H9 (cell line): ENCODE measurements around the gene ADGRD1. TPM values are rescaled to one million over a fixed set of nuclear protein-coding genes. Genes with fewer than 3 reads are reported as not detected.
A peak's percentile ranks its signal among the peaks of the same experiment; 100 is the strongest.
"Not testable (repeated sequence)": the region's sequence is repeated elsewhere in the genome, so short reads cannot be mapped to it uniquely, and the experiment has no call there.

ENCODE experiments used
- DNase-seq: peaks from one replicate; pipeline ENCODE4 v3.0.0-alpha.2; 2017
- H2AFZ ChIP-seq: one replicate; pipeline ENCODE4 v1.6.1; 2013; ENCODE audit warnings: mild to moderate bottlenecking, low read length, control low read depth, moderate library complexity
- H2AK5ac ChIP-seq: 2 replicates; pipeline ENCODE4 v1.6.1; 2013; ENCODE audit warnings: low read length, control low read depth, mixed read lengths; ENCODE audit not compliant: insufficient read length
- H2BK120ac ChIP-seq: one replicate; pipeline ENCODE4 v1.6.1; 2013; ENCODE audit warnings: low read depth, mild to moderate bottlenecking, low read length, control low read depth, inconsistent platforms; ENCODE audit not compliant: poor library complexity, severe bottlenecking
- H2BK12ac ChIP-seq: 2 replicates; pipeline ENCODE4 v1.6.1; 2013; ENCODE audit warnings: low read length, control low read depth, mixed read lengths, low read depth; ENCODE audit not compliant: insufficient read length
- H2BK15ac ChIP-seq: 2 replicates; pipeline ENCODE4 v1.6.1; 2013; ENCODE audit warnings: low read depth, low read length, control low read depth
- H2BK20ac ChIP-seq: one replicate; pipeline ENCODE4 v1.6.1; 2013; ENCODE audit warnings: low read depth, mild to moderate bottlenecking, low read length, control low read depth, inconsistent platforms; ENCODE audit not compliant: poor library complexity, severe bottlenecking
- H2BK5ac ChIP-seq: 2 replicates; pipeline ENCODE4 v1.6.1; 2013; ENCODE audit warnings: low read length, control low read depth, mixed read lengths; ENCODE audit not compliant: insufficient read length
- H3K14ac ChIP-seq: 2 replicates; pipeline ENCODE4 v1.6.1; 2013; ENCODE audit warnings: low read length, control low read depth; ENCODE audit not compliant: insufficient read depth
- H3K18ac ChIP-seq: 2 replicates; pipeline ENCODE4 v1.6.1; 2013; ENCODE audit warnings: low read depth, mild to moderate bottlenecking, mixed read lengths, low read length, control low read depth; ENCODE audit not compliant: insufficient read length
- H3K23ac ChIP-seq: 2 replicates; pipeline ENCODE4 v1.6.1; 2013; ENCODE audit warnings: low read length, control low read depth, mixed read lengths, low read depth; ENCODE audit not compliant: insufficient read length
- H3K23me2 ChIP-seq: 2 replicates; pipeline ENCODE4 v1.6.1; 2013; ENCODE audit warnings: low read depth, mild to moderate bottlenecking, mixed read lengths, low read length, control low read depth; ENCODE audit not compliant: insufficient read length, poor library complexity, severe bottlenecking
- H3K27ac ChIP-seq: 2 replicates; pipeline ENCODE4 v1.5.1; 2013; ENCODE audit warnings: low read length, control low read depth, mixed read lengths, low read depth; ENCODE audit not compliant: insufficient read length
- H3K27me3 ChIP-seq: 2 replicates; pipeline ENCODE4 v1.6.1; 2013; ENCODE audit warnings: low read length, control low read depth, inconsistent platforms; ENCODE audit not compliant: insufficient read depth
- H3K4ac ChIP-seq: 2 replicates; pipeline ENCODE4 v1.6.1; 2013; ENCODE audit warnings: low read depth, mild to moderate bottlenecking, control low read depth, inconsistent platforms, low read length, moderate library complexity
- H3K4me1 ChIP-seq: 2 replicates; pipeline ENCODE4 v1.6.1; 2013; ENCODE audit warnings: low read length, control low read depth, inconsistent platforms; ENCODE audit not compliant: insufficient read depth
- H3K4me2 ChIP-seq: 2 replicates; pipeline ENCODE4 v1.6.1; 2013; ENCODE audit warnings: low read length, control low read depth, mixed read lengths; ENCODE audit not compliant: insufficient read length, insufficient read depth
- H3K56ac ChIP-seq: 2 replicates; pipeline ENCODE4 v1.6.1; 2013; ENCODE audit warnings: low read depth, mild to moderate bottlenecking, mixed read lengths, low read length, control low read depth; ENCODE audit not compliant: insufficient read length
- H3K79me1 ChIP-seq: 2 replicates; pipeline ENCODE4 v1.6.1; 2013; ENCODE audit warnings: low read depth, mild to moderate bottlenecking, moderate library complexity, low read length, control low read depth, inconsistent platforms; ENCODE audit not compliant: insufficient read depth, poor library complexity, severe bottlenecking
- H3K79me2 ChIP-seq: 2 replicates; pipeline ENCODE4 v1.6.1; 2013; ENCODE audit warnings: low read length, control low read depth, inconsistent platforms; ENCODE audit not compliant: insufficient read depth
- H3K9ac ChIP-seq: 2 replicates; pipeline ENCODE4 v1.6.1; 2013; ENCODE audit warnings: low read length, control low read depth, mixed read lengths; ENCODE audit not compliant: insufficient read length; ENCODE audit errors: extremely low read depth
- H3K9me3 ChIP-seq: one replicate; pipeline ENCODE4 v1.6.1; 2013; ENCODE audit warnings: low read depth, low read length, inconsistent platforms; ENCODE audit not compliant: control insufficient read depth
- H3T11ph ChIP-seq: one replicate; pipeline ENCODE4 v1.6.1; 2013; ENCODE audit warnings: mild to moderate bottlenecking, low read length, control low read depth, inconsistent platforms
- H4K20me1 ChIP-seq: one replicate; pipeline ENCODE4 v1.6.1; 2013; ENCODE audit not compliant: control insufficient read depth, insufficient read length, insufficient read depth
- H4K5ac ChIP-seq: 2 replicates; pipeline ENCODE4 v1.6.1; 2013; ENCODE audit warnings: low read depth, mild to moderate bottlenecking, mixed read lengths, low read length, control low read depth; ENCODE audit not compliant: insufficient read length
- H4K8ac ChIP-seq: replicated peaks from 2 replicates; pipeline ENCODE4 v1.6.1; 2013; ENCODE audit warnings: low read length, control low read depth, mixed read lengths, low read depth; ENCODE audit not compliant: insufficient read length
- H4K91ac ChIP-seq: 2 replicates; pipeline ENCODE4 v1.6.1; 2013; ENCODE audit warnings: low read depth, mild to moderate bottlenecking, moderate library complexity, mixed read lengths, low read length, control low read depth; ENCODE audit not compliant: insufficient read length
- H3K27ac Mint-ChIP-seq, 3 experiments: 2 replicates in 2 of 3; 3 replicates in 1 of 3; pipeline ENCODE4 v1.8.0; 2020 to 2021; ENCODE audit warnings: mixed read lengths in 3 of 3, mild to moderate bottlenecking in 1 of 3, moderate library complexity in 1 of 3
- H3K27me3 Mint-ChIP-seq: 2 replicates; pipeline ENCODE4 v1.8.0; 2021; ENCODE audit warnings: low read depth, mild to moderate bottlenecking, moderate library complexity, mixed read lengths
- H3K36me3 Mint-ChIP-seq, 3 experiments: 2 replicates in 2 of 3; 3 replicates in 1 of 3; pipeline ENCODE4 v1.8.0; 2020 to 2021; ENCODE audit warnings: low read depth in 3 of 3, mixed read lengths in 3 of 3; ENCODE audit not compliant: insufficient read depth in 1 of 3
- H3K4me1 Mint-ChIP-seq, 2 experiments: 2 replicates each; pipeline ENCODE4 v1.8.0; 2020; ENCODE audit warnings: mixed read lengths in 2 of 2
- H3K4me3 Mint-ChIP-seq, 2 experiments: 2 replicates in 1 of 2; 3 replicates in 1 of 2; pipeline ENCODE4 v1.8.0; 2020 to 2021; ENCODE audit warnings: mild to moderate bottlenecking in 2 of 2, mixed read lengths in 2 of 2, moderate library complexity in 1 of 2
- H3K9me3 Mint-ChIP-seq, 2 experiments: 2 replicates in 1 of 2; 3 replicates in 1 of 2; pipeline ENCODE4 v1.8.0; 2020; ENCODE audit warnings: mild to moderate bottlenecking in 2 of 2, mixed read lengths in 2 of 2, moderate library complexity in 1 of 2
- WGBS: extraction: QIAGEN DNeasy Blood & Tissue Kit; methylation state at CpG from one replicate; pipeline ENCODE4 v1.1.7; 2013; ENCODE audit warnings: missing lambda C conversion rate, low lambda C conversion rate, mixed read lengths; ENCODE audit not compliant: insufficient read length; ENCODE audit errors: extremely low coverage; 5-methylcytosine and 5-hydroxymethylcytosine counted together
- total RNA-seq: library from RNA; stranded (reverse); gene quantifications from 2 replicates; pipeline ENCODE4 v1.2.1, GENCODE V29; 2021
- TF ChIP-seq, protein P1 (sequence below): fragments of 200-600 bp; sonication (generic); conservative IDR thresholded peaks from 3 replicates; pipeline ENCODE4 v1.8.0; 2021; ENCODE audit warnings: antibody characterized with exemption, mild to moderate bottlenecking

Gene ADGRD1
- total RNA-seq, 1 experiment from 2014 or later: 0.52 TPM

DNA sequence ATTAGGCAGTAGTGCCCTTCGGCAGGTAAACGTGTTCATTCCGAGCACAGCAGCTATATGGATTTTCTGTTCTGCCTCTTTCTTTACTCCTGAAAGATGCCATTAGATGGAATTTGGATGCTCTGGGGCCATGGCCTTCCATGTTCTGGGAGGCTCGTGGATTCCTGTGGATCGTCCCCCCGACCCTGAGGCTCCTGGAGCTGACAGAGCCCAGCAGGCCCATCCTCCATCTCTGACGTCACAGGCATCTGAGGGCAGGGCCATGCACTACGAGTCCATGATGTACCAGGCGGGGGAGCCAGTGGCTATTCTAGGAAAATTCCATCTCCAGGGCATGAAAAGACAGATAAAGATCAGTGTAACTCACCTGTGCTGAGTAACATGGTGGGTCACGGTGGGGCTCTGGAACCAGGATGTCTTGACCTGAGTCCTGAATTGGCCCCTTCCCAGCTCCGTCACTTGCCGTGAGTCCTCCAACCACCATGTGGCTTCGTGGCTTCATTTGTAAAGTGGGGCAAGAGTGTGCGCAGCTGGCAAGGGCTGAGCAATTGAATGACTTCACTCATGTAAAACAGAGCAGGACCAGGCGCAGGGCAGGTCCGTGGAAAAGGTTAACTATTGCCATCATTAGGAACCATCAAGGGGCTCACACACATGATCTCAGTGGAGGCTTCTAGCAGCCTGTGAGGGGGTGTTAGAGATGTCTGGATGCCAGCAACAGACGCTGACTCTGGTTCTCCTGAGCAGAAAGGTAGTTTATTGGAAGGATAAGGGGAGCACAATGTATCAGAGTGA, 115.4 kb downstream of the ADGRD1 start:
- H3K9me3 ChIP-seq, H3K4me1 ChIP-seq, H3K18ac ChIP-seq, H3K9ac ChIP-seq, H2AFZ ChIP-seq, H4K5ac ChIP-seq, H3K4me1 Mint-ChIP-seq, H4K91ac ChIP-seq, H2BK5ac ChIP-seq, H3K79me2 ChIP-seq, H3K4me3 Mint-ChIP-seq, H3K27ac ChIP-seq, H3K27me3 ChIP-seq, H3K56ac ChIP-seq, H2AK5ac ChIP-seq, H3K23ac ChIP-seq, H4K8ac ChIP-seq, H2BK12ac ChIP-seq, H3K36me3 Mint-ChIP-seq, H3K4ac ChIP-seq, H2BK15ac ChIP-seq, H2BK120ac ChIP-seq, H3T11ph ChIP-seq, H4K20me1 ChIP-seq, H3K4me2 ChIP-seq, H3K14ac ChIP-seq, H2BK20ac ChIP-seq, H3K23me2 ChIP-seq, H3K79me1 ChIP-seq: not testable (repeated sequence)
- no CpG with 5 or more reads among the region's 17 CpGs for WGBS
- H3K27ac Mint-ChIP-seq: peak overlapping the region in 1 of 3 experiments; percentile 82; a peak in 2 of 7 replicates
- H3K9me3 Mint-ChIP-seq: peaks cover 4 to 11% of the 10 kb centered on the region in 2 experiments; a peak in 3 of 5 replicates
- H3K27me3 Mint-ChIP-seq: peaks cover 11% of the 10 kb centered on the region
- TF ChIP-seq, protein P1, sequence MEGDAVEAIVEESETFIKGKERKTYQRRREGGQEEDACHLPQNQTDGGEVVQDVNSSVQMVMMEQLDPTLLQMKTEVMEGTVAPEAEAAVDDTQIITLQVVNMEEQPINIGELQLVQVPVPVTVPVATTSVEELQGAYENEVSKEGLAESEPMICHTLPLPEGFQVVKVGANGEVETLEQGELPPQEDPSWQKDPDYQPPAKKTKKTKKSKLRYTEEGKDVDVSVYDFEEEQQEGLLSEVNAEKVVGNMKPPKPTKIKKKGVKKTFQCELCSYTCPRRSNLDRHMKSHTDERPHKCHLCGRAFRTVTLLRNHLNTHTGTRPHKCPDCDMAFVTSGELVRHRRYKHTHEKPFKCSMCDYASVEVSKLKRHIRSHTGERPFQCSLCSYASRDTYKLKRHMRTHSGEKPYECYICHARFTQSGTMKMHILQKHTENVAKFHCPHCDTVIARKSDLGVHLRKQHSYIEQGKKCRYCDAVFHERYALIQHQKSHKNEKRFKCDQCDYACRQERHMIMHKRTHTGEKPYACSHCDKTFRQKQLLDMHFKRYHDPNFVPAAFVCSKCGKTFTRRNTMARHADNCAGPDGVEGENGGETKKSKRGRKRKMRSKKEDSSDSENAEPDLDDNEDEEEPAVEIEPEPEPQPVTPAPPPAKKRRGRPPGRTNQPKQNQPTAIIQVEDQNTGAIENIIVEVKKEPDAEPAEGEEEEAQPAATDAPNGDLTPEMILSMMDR: peak; percentile 37; the same call in 2 of the 3 replicates
- DNase-seq: peak; percentile 68

DNA sequence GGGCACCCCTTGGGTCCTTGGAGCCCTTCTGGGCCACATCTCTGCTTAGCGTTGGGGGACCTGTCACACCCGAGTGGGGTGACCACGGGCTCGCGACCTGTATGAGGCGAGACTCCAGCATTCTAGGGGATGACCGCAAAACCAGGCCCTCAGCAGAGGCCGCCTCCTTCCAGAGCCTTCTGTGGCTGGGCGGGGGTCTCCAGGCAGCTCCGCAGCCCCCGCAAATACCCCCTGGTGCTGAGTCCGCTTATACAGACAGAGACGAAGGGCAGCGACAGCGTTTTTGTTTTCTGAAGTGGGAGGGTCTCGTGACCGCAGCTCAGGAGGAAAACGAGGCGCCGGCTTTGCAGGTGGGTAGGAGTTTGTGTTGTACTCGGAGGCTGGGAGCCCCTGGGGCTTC, 116.4 kb downstream of the ADGRD1 start:
- not testable (repeated sequence) for H2BK5ac ChIP-seq, H3T11ph ChIP-seq, H3K27me3 ChIP-seq, H2BK120ac ChIP-seq, H3K23ac ChIP-seq, H3K56ac ChIP-seq, H3K36me3 Mint-ChIP-seq, H2BK12ac ChIP-seq, H3K27ac Mint-ChIP-seq, H3K18ac ChIP-seq, H3K14ac ChIP-seq, H3K4me2 ChIP-seq, H3K23me2 ChIP-seq, H3K4ac ChIP-seq, H3K27ac ChIP-seq, H3K9me3 ChIP-seq, H4K91ac ChIP-seq, H3K4me1 ChIP-seq, H3K79me1 ChIP-seq, H4K5ac ChIP-seq, H4K8ac ChIP-seq, H2AK5ac ChIP-seq, H3K9ac ChIP-seq, H2BK20ac ChIP-seq, H3K4me3 Mint-ChIP-seq, H3K79me2 ChIP-seq, H2AFZ ChIP-seq, H2BK15ac ChIP-seq, H4K20me1 ChIP-seq, H3K4me1 Mint-ChIP-seq
- H3K27me3 Mint-ChIP-seq: peaks cover 11% of the 10 kb centered on the region
- no CpG with 5 or more reads among the region's 21 CpGs for WGBS
- peak; percentile 23 for DNase-seq
- peaks cover 4 to 11% of the 10 kb centered on the region in 2 experiments; a peak in 3 of 5 replicates for H3K9me3 Mint-ChIP-seq
